ENCODE data around the gene MFAP4. TPM values are rescaled to one million over a fixed set of nuclear protein-coding genes. Genes with fewer than 3 reads are reported as not detected.

The MFAP4 gene
- total and polyA plus RNA-seq, 9 of the 15 experiments (the other 6 are each of a cell fraction or from before 2014, with no cell fraction given): 0.07 to 0.24 TPM; not detected in 7

DNA sequence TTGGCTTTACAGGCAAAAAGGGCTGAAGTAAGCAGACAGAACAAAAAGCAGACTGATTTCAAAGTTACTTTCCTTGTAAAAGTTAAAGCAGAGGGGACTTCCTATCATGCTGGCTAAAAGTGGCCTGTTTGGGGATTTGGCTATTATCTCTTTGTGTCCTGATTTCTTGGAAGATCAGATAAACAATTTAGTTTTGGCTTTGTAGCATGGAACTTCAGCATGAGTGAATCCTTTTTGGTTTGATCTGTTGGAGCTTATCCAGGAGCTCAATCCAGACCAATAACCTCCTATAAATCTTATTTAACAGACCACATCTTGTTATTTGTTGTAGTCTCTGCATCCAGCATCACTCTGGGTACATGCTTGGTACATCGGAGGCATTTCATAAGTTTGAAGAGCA, 15.2 kb upstream of the MFAP4 start (continued):
- TF ChIP-seq, protein P1, sequence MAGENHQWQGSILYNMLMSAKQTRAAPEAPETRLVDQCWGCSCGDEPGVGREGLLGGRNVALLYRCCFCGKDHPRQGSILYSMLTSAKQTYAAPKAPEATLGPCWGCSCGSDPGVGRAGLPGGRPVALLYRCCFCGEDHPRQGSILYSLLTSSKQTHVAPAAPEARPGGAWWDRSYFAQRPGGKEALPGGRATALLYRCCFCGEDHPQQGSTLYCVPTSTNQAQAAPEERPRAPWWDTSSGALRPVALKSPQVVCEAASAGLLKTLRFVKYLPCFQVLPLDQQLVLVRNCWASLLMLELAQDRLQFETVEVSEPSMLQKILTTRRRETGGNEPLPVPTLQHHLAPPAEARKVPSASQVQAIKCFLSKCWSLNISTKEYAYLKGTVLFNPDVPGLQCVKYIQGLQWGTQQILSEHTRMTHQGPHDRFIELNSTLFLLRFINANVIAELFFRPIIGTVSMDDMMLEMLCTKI (IDR thresholded peaks at IDR 0.05; ENCODE audit: partially characterized antibody): no peak
- no peak for TF ChIP-seq RBM25 (IDR thresholded peaks at IDR 0.05; ENCODE audit: low read depth, low read length, severe bottlenecking)
- no peak for TF ChIP-seq PTRF (tag; IDR thresholded peaks at IDR 0.05)
- TF ChIP-seq ZNF696 (CRISPR knock-in tag; conservative IDR thresholded peaks at IDR 0.05): no peak
- TF ChIP-seq ZNF395 (CRISPR knock-in tag; IDR thresholded peaks at IDR 0.05): no peak
- TF ChIP-seq HMGN3 (IDR thresholded peaks at IDR 0.05; ENCODE audit: borderline replicate concordance, extremely low read depth, insufficient read length, low read depth, low read length): no peak

DNA sequence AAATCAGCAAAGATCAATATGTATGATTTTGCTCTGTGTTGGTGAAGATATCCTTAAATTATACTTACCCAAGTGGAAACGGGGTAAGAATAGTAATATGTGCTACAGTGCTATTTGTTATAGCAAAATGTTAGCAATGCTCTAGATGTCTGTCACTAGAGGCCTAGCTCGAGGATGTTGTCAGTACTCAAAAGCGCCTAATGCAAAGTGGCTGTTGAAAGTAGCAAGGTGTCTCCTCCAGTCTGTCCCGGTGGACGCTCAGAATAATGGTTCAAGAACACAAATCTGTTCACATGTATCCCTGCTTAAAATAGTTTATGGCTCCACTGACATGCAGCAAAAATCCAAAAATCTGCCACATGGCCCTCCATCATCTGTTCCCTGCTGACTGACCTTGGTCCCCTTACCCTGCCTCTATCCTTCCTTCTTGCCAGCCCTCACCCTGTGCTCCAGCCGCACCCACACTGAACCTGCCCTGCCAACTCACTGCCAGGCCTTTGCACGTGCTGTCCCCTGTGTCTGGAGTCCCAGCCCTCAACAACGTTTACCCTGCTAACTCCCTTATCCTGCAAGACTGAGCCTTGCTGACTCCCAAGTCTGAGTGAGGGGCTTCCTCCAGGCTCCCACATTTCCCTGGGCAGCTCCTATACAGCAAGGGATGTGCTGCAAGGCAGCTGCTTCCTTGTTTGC, 14.5 kb upstream of the MFAP4 start:
- Histone ChIP-seq H3K4me1 (replicated peaks in 1 of 2; ENCODE audit: control insufficient read depth in 2 of 2, insufficient read depth in 2 of 2, low read length in 2 of 2) (no peaks in the 10 kb centered on the region; a peak in 1 of 5 replicates), H3K9me1 (ENCODE audit: control insufficient read depth, insufficient read depth, low read length) (no peaks in the 10 kb centered on the region), H3K4me3 (no peak overlapping the region), H3K36me3 (ENCODE audit: control insufficient read depth, insufficient read depth, low read length) (no peaks in the 10 kb centered on the region), H2AFZ (ENCODE audit: low read depth, low read length) (no peak overlapping the region), H3K79me2 (ENCODE audit: control insufficient read depth, insufficient read depth, low read length) (no peaks in the 10 kb centered on the region), H3K27me3 (ENCODE audit: control insufficient read depth in 2 of 2, insufficient read depth in 2 of 2, low read length in 2 of 2) (peaks cover 0 to 15% of the 10 kb centered on the region in 2 experiments; a peak in 1 of 5 replicates), H3K9me3 (replicated peaks; ENCODE audit: control insufficient read depth, insufficient read depth, low read depth, low read length) (no peaks in the 10 kb centered on the region), H3K9ac (ENCODE audit: insufficient read depth in 1 of 2, low read depth in 2 of 2, low read length in 2 of 2) (no peak overlapping the region), H3K4me2 (ENCODE audit: insufficient read depth, low read length) (no peak overlapping the region), H4K20me1 (replicated peaks; ENCODE audit: control insufficient read depth, insufficient read depth, low read length) (no peaks in the 10 kb centered on the region), H3K27ac (ENCODE audit: extremely low read depth, low read depth, low read length) (no peak overlapping the region)
- 3% methylated on average over 7 of the region's 8 CpGs for WGBS (ENCODE audit: insufficient coverage, low coverage, missing lambda C conversion rate)
- POLR2A ChIA-PET: no interaction called here
- no peak for DNase-seq (ENCODE audit: extremely low read depth in 1 of 4, low spot score in 3 of 4)
- intact Hi-C loops (cut with micrococcal nuclease): no loop called here
- CTCF ChIA-PET (ENCODE audit: low intra/inter-chr PET ratio): no interaction called here
- no peak for FAIRE-seq
- no peak for ATAC-seq
- in situ Hi-C loops (cut with MboI): no loop called here
- BruUV-seq (replicated peaks): no TSS peak
- TF ChIP-seq, protein P2, sequence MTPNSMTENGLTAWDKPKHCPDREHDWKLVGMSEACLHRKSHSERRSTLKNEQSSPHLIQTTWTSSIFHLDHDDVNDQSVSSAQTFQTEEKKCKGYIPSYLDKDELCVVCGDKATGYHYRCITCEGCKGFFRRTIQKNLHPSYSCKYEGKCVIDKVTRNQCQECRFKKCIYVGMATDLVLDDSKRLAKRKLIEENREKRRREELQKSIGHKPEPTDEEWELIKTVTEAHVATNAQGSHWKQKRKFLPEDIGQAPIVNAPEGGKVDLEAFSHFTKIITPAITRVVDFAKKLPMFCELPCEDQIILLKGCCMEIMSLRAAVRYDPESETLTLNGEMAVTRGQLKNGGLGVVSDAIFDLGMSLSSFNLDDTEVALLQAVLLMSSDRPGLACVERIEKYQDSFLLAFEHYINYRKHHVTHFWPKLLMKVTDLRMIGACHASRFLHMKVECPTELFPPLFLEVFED (CRISPR knock-in tag; conservative IDR thresholded peaks at IDR 0.05): no peak
- TF ChIP-seq MAX (CRISPR knock-in tag; IDR thresholded peaks at IDR 0.05) (no peak), MAFG (tag; conservative IDR thresholded peaks at IDR 0.05) (no peak), ZBTB5 (IDR thresholded peaks at IDR 0.05) (no peak)
- TF ChIP-seq, protein P3, sequence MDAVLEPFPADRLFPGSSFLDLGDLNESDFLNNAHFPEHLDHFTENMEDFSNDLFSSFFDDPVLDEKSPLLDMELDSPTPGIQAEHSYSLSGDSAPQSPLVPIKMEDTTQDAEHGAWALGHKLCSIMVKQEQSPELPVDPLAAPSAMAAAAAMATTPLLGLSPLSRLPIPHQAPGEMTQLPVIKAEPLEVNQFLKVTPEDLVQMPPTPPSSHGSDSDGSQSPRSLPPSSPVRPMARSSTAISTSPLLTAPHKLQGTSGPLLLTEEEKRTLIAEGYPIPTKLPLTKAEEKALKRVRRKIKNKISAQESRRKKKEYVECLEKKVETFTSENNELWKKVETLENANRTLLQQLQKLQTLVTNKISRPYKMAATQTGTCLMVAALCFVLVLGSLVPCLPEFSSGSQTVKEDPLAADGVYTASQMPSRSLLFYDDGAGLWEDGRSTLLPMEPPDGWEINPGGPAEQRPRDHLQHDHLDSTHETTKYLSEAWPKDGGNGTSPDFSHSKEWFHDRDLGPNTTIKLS (IDR thresholded peaks at IDR 0.05; ENCODE audit: borderline replicate concordance, low read depth): no peak
